Renal cortical epithelial cell (primary cell): ENCODE measurements around the gene CSNK2B. TPM values are rescaled to one million over a fixed set of nuclear protein-coding genes. Genes with fewer than 3 reads are reported as not detected.

ENCODE experiments used
- DNase-seq: peaks from one replicate; pipeline ENCODE4 v3.0.0-alpha.2; 2011; ENCODE audit warnings: low read depth
- total RNA-seq: library from RNA; depleted of rRNA; stranded (reverse); fragments of >200 nt; gene quantifications from 2 replicates; pipeline ENCODE4 v1.2.3, GENCODE V29; 2014

Gene CSNK2B
- total RNA-seq, 1 donor from 2014 or later = 116 TPM

- no peak for DNase-seq
Measured at GRCh38 chr6:31636698-31637596, 28.9 kb upstream of the CSNK2B start.

- no peak for DNase-seq
Measured at GRCh38 chr6:31639043-31639442, 26.8 kb upstream of the CSNK2B start.

GRCh38 chr6:31639449-31639861 lies 26.4 kb upstream of the CSNK2B start:
- no peak for DNase-seq

- no peak for DNase-seq
Measured at GRCh38 chr6:31640612-31641011, 25.3 kb upstream of the CSNK2B start.

DNA sequence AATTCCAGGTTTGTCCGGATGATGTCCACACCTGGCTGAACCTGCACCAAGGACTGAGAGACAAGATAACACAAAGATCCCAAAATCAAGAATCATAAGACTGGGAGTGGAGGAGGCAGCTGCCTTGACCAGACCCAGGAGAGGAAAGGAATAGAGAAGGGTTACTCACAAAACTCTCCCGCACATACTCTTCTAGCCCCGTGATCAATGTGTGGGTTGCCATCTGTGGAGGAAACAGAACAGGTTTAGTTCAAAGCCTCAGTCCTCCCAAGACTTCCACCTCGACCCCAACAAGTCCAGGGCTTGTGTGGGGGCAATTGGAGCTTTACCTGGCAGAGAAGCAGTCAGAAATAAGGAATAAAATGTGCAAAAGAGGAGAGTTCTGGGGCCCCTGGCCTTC lies 24.5 kb upstream of the CSNK2B start:
- DNase-seq = no peak

GRCh38 chr6:31642798-31643570 lies 22.9 kb upstream of the CSNK2B start:
- no peak for DNase-seq

DNA sequence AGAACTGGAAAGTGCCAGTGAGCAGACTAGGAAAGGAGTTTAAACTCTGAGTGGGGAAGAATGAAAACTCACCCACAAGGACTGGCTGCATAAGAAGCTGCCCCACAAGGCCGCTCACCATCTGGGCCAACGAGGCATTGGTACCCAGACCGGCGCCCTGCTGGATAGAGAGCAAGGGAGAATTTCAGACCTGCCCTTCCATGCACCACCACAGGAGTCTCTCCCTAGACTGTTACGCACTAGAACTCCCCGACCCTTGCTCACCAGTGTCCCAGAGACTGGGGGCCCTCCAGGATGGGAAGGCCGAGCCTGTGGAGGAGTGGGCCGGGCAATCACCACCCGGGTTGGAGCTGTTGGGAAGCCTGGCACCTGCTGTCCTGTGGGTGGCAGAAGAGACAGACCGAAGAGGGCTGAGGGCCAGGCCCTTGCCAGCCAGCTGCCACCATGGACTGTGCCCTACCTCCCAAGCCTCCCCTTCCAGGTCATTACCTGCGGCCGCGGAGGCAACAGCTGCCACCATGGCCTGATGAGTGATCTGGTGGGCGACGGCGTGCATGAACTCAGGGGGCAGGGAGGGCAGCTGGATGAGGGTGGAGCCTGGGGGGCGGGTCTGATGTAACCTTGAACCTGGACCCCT lies 21.9 kb upstream of the CSNK2B start:
- no peak for DNase-seq

DNA sequence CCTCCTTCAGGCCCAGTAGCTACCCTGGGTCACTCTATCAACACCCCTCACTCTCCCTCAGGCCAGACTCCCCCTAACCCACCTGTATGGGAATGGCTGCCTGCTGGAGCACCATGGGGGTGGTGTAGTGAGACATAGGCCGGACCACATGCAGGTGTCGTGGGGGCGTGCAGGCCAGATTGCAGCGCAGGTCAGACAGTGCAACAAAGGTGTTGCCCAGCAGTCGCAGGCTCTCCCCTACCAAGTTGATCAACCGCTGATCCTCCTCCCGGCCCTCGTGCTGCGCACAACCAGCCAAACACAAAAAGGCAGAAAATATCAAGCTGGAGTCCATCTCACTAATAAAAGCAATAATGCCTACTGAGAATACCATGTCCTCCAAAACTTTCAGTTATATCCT lies 20.6 kb upstream of the CSNK2B start:
- DNase-seq = no peak

- peak; percentile 67 for DNase-seq
Measured at GRCh38 chr6:31651602-31652191, 14.2 kb upstream of the CSNK2B start.

- DNase-seq = peak; percentile 83
Measured at GRCh38 chr6:31652925-31653724, 12.8 kb upstream of the CSNK2B start.

DNA sequence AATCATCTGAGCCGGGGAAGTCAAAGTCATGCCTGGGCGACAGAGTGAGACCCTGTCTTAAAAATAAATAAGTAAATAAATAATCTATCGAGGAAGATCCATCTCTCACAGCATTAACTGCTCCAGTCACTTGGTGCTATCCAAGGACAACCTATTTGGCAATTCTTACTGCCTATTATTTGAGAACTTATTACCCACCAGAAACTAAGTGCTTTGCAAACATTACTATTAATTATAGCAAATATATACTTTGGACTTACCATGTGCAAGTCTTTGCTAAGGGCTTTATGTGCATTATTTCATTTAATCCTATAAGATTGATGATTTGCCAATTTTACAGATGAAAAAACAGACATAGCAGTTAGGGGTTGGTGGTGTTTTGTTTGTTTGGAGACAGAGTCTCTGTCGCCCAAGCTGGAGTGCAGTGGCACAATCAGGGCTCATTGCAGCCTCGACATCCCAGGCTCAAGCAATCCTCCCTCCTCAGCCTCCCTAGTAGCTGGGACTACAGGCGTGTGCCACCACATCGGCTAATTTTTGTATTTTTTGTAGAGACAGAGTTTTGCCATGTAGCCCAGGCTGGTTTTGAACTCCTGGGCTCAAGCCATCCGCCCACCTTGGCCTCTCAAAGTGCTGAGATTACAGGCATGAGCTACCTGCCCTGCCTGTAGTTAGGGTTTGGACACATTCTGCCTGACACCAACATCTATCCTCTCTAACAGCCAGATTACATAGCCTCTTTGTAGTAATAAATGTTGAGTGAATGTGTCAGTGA lies 11.1 kb upstream of the CSNK2B start:
- DNase-seq = no peak

- DNase-seq = peak; percentile 77
Measured at GRCh38 chr6:31655349-31656237, 10.3 kb upstream of the CSNK2B start, which contains the start of gene APOM. Gene APOM (plus strand): TSS chr6:31655894. CDS start chr6:31655967, 73 bp downstream.

DNA sequence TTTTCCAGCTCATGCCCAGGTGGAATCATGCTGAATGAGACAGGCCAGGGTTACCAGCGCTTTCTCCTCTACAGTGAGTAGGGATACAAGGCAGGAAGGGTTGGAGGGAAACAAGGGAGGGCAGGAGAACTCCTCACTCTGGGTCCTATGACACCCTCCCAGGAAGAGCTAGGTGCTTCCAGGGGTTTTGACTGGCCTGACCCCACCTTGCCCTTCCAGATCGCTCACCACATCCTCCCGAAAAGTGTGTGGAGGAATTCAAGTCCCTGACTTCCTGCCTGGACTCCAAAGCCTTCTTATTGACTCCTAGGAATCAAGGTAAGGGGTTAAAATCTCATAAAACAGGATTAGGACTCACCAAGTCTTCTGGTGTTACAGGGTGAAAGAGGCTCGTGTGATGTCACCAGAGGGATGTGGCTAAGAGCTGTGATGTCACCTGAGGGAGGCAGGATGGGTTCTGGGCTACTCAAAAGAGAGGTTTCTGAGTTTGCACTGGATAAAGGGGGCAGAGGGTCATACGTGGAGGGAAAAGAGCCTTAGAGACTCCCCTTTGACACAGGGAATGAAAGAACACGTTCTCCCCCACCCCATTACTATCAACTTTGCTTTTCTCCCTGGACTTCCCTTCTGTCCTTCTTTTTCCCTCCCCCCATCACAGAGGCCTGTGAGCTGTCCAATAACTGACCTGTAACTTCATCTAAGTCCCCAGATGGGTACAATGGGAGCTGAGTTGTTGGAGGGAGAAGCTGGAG lies 8.3 kb upstream of the CSNK2B start:
- no peak for DNase-seq

DNA sequence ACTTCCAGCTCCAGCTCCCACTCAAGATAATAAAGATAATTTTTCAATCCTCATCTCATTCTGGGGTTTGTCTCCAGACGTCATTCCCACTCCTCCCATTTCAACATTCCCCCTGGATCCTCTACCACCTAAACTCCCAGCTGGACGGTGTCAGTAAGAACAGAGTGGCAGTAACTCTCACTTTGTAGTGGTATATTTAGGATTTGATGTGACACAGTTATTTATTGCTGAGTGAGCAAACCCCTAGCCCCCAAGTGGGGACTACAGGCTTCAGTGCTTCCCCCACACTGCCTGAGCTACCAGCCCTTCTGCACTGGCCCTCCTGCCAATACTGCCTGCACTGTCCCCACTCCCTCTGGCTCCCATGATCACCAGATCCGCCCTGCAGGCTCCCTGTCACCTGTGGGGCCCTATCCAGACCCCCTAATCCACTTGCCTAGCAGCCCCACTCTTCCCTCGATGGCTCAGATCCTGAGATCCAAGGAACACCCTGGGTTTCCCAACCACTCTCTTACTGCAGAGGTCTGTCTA lies 7.7 kb upstream of the CSNK2B start:
- DNase-seq = no peak

DNA sequence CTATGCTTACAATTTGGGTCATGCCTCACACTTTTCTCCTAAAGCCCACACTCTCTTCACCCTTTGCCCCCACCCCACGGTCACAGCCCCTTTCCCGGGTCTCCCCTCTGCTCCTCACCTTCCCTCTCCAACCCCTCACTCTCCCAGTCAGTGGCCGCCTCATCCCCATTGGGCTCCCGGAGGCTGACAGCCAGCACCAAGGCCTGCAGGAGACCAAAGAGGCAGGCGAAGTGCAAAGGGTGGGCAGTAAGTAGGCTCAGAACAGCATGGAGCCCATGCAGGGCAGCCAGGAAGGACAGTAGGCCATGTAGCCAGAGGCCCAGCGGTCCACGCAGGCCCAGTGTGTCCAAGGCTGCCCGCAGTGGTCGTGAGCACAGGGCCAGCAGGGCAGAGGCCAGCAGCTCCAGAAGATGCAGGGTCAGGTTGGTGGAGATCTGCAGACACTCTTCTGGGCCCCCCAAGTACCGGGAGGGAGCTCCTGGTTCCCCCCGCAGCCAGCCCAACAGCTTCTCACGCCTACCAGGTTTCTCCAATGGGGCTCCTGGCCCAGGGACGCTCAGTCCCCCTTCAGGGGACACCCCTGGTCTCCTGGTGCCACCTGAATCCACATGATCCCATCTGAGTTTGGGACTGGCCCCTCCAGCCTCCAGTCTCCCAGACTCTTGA lies 6.8 kb upstream of the CSNK2B start:
- no peak for DNase-seq

- peak; percentile 29 for DNase-seq
Measured at GRCh38 chr6:31659649-31660380, 6.1 kb upstream of the CSNK2B start.
